ENCODE measurements around the gene WIZ.

Gene WIZ

DNA sequence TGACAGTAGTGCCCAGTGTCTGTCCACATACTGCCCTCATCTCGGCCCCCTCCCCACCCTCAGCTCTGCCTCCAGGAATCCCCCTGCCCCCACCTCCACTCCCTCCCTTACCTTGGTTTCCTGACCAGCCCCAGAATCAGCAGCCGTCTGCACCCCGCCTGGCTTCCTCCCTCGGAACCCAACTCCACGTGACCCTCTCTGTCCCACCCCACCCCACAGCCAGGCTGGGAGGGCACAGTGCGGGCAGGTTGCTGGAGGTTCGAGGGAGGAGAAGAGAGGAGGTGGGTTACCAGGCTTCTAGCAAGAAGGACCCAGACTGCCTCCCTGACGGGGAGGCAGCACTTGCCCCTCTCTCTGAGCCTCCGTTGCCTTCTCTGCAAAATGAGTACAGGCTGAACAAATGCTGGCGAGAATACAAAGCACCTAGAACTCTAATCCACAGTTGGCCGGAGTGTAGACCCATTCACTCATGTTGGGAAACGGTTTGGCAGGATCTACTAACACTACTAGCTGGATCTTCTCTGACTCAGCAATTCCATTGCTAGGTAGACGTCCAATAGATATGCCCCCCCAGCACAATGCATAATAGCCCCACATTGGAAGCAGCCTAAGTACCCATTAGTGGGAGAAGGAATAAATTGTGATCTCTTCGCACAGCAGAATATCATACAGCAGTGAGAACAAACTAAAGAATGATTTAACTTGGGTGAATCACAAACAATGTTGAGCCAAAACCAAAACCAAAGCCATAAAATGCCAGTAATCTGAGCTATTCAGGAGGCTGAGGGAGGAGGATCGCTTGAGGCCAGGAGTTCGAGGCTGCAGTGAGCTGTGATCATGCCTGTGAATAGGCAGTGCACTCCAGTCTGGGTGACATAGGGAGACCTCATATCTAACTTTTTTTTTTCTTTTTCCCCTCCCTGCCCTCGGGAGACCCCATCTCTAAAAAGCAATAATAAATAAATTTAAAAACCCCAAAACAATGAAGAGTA, 14.9 kb upstream of the WIZ start, which contains the start of gene RASAL3:
TSS of gene RASAL3 (minus strand) at position 151 of the 992 bp plus-strand sequence. CDS start 186 bp downstream, outside the sequence.
- DNase-seq, result no peak

DNA sequence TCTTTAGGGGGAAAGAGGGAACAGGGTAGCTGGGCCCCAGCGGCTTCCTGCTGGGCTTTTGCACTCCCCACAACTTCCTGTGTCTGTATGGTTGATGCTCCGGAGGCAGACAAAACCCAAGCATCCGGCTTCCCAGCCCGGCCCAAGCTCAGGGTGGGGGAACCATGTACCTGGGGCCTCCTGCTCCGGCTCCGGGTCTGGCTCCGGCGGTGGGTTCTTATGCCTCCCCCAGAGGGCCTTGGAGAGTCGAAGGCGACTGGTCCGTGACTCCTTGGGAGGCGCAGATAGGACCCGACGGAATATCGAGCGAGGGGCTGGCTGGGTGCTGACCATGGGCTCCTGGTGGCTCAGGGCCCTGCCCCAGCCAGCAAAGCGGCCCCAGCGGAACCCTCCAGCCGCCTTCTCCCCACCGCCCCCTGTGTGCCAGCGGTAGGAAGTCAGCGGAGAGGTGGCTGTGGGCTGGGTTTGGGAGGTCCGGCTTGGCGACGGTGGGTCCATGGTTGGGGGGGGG, 14.2 kb upstream of the WIZ start:
- DNase-seq, result peak; percentile 23

DNA sequence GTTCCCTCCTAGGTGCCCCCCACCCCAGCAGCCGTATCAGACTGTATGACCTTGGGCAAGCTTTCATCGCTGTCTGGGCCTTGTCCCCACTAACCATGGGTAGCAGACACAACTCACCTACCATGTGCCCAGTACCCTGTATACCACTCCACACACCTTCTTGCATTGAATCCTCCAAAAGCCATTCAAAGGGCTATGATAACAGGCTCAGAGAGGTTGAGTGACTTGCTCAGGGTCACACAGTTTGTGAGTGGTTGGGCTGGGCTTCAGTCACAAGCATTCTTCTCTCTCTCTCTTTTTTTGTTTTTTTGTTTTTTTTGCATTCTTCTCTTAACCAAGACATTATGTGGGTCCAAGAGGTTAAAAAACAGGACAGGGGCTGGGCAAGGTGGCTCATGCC, 11.9 kb upstream of the WIZ start:
- DNase-seq, result no peak

DNA sequence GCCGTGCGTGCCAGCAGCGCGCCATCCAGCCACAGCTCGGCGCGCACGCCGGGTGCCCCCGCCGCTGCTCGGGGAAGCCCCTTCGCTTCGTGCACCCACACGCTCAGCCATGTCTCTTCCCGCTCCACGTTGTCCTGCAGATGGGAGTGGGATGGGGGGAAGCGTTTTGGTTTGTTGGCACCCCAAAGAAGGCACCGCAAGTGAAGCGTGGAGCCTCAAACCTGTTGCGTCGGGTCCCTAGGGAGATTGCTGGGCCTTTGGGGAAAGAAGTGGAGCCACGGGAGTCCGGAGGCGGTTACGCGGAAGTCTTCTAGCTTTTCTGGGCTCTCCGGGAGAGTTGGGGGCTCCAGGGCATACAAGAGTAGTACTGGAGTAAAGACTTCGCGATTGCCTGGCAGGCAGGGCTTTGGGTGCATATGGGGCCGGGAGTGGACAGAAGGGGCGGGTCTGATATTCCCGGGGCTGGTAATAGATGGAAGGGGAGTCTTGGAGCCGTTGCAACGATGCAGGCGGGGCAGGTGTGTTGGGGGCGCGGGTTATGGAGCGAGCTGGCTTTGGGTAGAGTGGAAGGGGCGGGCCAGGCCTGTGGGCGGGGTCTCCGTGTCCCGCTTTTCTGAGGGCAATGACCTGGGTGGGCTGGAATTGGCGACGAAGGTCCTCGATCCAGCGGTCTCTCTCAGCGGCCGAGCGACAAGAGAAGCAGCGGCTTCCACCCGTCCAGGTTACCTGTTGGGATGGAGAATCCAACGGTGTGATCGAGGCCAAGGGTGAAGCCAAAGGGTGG, 8.1 kb upstream of the WIZ start:
- no peak for DNase-seq

DNA sequence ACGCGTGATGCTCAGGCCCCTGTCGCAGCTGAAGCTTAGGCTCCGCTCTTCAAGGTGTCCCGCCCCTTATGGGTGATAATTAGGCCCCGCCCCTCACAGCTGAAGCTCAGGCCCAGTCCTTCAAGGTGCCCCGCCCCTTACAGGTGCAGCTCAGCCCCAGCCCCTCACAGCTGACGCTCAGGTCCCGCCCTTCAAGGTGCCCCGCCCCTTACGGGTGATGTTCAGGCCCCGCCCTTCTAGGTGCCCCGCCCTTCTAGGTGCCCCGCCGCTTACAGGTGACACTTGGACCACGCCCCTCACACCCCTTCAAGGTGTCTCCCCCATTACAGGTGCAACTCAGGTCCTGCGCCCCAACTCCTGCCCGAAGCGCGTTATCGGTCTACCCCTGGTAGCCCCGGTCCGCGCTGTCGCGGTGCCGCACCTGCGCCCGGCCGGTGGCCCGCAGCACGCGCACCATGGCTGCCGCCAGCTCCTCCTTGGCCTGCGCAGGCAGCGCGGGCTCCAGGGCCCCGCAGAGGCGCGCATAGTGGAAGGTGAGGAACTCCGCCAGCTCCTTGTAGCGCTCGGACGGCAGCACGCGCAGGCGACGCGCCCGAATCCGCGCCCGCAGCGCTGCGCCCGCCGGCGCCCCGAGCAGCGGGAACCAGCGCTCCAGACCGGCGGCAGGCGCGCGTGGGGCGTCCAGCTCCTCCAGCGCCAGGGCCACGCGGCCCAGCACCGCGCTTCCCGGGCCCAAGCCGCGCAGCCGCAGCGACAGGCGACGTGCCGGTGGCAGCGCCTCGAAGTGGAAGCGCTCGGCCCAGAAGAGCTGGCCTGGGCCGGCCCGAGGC, 7.3 kb upstream of the WIZ start:
- no peak for DNase-seq

DNA sequence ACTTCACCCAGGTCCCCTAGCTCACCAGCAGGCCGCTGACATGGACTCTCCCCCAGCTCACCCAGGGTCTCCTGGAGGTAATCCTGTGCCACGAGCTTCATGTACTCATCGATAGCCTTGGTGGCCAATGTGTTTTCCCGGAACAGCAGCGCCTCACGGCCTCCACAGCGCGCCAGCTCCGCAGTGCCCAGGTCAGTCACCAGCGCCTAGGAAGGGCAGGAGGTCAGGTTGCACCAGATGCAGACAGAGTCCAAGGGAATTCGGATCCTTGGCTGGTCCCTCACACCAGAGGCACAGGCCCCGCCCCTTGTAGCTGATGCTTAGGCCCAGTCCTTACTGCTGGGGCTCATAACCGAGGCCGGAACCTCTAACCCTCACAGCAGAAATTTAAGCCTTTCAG, 6.7 kb upstream of the WIZ start:
- DNase-seq, result no peak

DNA sequence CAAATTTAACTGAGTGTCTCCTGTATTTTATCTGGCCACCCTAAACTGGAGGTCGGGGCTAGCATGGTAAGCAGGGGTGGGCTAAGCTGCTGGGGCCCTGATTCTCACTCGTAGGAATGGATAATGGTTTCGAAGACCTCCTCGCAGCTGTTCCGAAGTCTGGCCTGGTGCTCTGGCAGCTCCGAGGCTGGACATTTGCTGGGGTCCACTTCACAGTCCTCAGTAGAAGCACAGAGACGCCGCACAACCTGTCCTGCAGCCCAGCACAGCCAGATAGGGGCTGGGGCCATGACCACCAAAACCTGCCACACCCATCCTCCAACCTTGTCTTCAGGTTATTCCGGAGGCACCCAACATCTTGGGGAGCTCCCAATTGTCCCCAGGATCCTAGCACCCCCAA, 6.2 kb upstream of the WIZ start:
- no peak for DNase-seq

DNA sequence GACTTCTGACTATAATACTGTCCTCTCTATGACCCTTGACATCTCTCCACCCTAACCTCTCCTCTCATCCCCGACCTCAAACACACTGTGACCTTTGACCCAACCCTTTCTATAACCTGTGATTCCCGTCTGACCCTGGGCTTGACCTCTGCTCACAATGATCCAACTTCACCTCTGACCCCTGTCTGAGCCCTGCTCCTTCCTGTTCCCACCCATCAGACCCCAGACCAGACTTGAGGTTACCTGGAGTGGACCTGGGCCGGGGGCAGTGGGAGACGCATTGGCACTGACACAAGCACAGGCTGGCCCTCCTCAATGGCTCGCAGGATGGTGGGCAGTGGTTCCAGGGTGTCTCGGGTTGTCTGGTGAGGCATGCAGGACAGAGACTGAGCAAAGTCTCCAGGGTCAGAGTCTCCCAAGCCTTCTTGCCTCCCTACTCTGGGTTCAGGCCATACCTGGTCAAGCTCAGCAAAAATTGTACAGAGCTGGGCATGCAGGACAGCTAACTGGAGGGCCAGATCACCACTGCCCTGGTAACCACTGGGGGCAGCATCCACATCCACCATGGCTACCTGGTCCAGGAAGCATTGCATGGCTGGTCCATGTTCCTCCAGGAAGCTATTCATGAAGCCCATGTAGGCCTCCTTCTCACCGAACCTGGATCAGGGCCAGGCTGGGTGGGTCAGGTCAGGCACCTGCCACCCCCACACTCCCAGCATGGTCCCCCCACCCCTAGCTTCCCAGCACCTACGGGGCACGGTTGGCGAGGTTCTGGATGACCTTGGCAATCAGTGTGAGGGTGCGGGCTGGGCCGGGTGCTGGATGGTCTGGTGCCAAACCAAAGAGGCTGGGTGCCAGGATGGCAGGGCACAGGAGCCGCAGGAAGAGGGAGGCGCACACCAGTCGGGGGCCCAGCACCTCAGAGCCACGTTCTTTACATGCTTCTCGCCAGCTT, 4.4 kb upstream of the WIZ start:
- DNase-seq, result no peak

DNA sequence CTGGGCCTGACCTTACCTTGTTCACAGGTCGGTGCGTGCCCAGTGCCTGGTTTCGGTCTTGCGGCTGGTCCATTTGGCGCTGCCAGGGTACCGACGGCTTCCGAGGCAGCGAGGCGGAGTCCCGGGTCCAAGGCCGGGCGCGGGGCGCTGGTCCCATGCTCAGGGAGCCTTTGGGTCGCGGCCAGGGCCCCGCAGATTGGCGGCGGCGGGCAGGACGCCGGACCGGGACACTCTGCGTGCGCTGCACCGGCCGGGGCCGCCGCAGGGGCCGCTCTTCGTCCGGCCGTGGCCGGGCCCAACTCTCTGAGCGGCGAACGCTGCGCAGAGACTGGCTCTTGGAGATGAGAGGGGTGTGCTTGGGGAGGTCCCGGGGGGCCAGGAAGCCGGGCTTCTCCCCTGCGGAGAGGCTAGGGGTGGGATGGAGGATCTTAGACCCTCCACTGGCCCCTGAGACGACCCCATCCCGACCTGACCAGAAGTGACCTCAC, 3.4 kb upstream of the WIZ start:
- no peak for DNase-seq

DNA sequence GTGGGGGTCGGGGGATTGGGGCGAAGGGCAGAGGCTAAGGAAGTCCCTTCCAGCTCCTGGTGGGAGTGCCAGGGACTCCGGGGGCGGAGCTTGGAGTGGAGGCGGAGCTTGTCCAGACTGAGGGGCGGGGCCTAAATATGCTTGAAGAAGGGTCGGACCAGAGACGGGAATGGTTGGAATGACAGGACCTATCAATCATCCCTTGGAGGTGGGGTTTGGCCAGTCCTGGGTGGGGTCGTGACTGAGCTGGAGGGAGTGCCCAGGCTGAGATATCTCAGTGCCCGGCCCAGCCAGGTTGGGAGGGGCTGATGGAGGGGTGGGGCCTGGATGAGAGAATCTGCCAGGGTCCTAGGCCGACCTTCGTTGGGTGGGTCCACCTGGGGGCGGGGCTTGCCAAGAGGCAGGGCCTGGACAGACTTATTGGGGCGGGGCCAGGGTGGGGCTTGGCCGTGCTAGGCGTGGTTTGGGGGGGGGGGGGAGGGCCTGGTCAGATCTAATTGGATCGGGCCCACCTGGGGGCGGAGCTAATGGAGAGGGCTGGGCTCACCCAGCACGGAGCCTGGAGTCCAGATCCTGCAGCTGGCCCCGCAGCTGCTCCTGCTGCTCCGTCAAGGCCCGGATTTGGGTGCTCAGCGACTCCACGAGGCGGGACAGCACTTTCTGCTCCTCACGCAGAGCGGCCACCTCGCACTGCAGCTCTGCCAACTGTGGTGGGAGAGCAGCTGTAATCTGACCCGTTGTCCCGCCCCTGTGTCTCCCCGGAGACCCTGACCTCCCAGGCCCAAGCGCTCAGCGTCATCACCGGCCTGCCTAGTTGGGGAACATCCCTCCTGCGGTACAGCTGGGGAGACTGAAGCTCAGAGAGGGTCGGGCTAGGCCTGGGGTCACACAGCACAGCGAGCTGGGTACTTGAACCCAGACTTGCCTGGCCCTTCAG, 2.6 kb upstream of the WIZ start:
- DNase-seq, result peak; percentile 22

DNA sequence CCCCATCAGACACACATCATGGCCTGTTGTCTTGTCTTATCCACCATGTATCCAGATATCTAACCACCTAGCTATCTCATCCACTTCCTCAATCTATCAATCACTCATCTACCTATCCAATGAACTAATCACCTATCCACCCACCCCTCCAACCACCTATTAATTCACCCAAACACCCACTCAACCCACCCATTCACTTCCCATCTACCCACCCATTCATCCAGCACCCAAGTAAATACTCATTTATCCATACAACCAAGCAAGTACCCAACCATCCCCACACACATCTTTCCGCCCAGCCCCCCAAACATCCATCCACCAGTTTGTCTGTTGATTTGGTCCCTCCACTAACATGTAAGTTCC, 753 bp upstream of the WIZ start:
- DNase-seq, result no peak

DNA sequence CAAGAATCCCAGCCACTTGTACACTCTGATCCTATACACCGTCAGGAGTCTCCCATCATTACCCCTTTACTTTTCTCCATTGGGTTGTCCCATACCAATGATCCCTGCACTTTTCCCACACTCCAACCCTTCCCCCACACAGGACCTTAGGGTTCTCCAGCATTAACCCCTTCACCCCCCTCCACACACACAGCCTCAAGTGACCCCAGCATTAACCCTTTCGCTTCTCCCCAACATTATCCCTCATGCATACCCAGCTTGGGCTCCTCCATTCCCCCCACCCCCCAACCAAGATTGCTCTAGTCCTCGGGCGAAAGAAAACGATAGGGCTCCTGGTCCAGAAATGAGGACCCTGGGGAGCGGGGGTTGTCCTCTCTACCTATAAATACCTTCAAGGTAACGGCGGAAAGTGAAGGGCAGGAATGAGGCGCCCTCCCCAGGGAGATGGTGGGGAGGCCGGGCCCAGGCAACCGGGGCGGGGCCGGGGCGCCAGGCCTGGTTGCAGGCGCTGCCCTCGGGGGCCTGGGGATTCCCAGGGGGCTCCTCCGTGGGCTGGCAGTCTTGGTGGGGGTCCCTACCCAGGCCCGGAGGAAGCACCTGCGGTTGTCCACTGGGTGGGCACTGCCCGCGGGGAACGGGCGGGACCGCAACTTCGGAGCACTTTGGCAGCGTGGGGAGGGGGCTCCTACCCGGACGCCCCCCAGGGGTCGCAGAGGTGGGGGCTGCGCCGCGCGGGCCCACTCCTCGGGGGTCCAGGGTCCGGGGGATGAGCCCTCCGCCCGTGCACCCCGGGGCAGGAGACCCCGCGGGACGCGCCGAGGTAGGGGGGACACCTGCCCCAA, 757 bp downstream of the WIZ start:
- DNase-seq, result no peak

DNA sequence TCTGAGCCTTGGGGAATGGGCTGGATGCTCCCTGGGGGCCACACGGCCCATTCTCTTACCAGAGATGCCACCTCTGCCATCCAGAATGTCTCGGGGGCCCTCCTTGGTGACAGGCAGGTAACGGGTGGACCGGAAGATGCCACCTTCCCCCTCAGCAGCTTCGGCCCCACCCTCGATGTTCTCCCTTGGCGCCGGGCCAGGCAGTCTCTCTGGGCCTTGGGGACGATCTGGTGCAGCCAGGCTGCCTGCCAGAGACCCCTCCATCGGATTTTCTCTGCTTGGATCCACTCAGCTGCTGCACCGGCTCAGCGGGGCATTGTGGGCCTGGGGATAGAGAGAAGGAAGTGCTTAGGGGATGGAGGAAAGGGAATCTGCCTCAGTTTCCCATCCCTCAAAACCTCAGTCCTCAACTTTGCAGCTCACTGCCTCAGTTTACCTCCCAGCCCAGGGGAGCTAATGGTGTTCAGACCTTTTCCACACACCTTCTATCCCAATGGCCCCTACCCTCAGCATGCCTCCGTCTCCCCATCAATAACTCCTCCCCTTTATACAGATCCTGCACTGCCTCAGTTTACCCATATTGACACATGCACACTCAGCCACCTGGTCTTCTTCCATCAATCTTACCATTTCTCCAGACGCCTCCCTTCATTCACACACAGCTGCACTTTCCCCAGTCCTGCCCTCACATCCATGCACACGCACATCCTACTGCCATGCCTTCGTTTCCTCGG, 1.5 kb downstream of the WIZ start:
- DNase-seq, result no peak

DNA sequence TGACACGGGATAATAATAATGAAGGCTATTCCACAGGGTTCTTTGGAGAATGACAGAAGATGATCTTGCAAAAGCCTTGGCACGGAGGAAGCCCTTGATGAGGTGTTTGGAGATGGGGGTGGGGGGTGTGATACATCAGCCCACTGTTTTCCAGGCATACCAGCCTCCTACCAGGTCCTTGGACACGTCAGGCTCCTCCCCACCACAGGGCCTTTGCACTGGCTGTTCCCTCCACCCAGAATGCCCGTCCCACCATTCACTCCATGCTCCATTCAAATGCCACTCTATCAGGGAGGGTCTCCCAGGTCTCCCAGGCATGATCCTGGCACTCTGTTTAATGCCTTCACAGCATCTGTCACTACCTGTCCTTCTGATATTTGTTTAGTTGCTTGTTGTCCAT, 2.7 kb downstream of the WIZ start:
- no peak for DNase-seq

DNA sequence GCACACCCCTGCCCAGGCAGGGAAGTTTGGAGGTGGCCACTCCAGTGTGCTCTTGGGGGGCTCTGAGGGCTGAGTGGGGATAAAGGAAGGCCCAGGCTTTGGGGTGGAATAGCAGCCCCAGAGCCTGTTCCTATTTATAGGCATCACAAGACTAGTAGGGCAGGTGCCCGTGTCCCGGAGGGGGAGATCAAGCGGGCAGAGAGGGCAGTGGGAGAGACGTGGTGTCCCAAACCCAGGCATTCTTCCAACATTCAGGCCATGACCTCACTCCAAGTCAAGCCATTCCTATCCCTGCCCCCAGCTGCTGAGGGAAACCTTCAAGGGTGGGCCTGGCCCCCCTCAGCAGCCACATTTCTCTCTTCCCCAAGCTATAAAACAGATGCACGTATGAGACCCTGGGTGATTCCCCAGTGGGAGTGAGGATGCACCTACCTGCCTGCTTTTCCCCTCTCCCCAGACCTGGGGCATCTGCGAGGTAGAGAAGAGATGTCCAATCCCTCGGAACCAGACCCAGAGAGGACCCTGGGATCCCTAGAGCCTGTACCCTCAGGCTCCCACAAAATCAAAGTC, 3.9 kb downstream of the WIZ start:
- DNase-seq, result no peak

DNA sequence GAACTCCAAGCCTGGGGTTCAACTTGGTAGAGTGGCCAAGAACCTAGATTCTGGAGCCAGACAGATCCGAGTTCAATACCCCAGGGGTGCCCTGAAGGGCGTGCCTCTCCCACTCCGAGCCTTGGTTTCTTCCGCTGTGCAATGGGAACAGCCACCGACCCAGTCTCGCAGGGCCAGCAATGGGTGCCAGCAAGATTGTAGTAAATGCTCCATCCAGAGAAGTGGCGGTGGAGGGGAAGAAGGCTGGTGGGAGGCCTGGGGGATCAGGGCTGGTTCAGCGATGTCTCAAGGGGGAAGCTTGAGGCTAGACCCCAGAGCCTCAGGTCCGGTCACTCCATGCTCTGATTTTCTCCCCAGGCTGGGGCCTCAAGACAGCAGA, 4.5 kb downstream of the WIZ start:
- no peak for DNase-seq

DNA sequence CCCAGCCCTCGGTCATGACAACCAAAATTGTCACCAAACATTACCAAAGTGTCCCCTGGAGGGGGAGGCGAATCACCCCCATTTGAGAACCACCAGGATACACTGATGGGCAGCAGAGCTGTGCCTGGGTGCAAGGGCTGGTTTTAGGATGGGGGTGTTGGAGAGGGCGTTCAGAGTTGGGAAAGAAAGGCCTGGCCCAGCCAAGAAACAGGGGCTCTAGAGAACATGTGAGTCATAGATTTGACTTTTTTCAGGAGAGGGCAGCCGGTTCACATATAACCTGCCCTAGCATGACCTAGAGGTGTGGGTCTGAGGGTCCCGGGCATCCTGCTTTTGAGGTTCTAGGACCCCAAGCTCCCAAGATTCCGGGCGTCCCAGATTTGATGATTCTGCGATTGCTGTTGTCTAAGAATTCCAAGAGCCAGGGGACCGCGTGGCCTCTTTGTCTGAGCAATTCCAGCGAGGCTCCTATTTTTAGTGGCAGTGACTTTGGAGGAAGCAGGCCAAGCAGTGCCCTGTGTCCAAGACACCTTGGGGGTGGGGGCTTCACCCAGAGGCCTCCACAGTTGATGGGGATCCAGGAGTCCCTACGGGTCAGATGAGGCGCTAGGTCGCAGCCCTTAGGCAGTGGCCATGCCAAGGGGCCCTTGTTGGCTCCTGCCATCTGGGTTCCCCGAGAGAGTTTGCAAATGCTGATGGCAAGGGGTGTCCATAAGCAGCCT, 5.1 kb downstream of the WIZ start:
- no peak for DNase-seq

DNA sequence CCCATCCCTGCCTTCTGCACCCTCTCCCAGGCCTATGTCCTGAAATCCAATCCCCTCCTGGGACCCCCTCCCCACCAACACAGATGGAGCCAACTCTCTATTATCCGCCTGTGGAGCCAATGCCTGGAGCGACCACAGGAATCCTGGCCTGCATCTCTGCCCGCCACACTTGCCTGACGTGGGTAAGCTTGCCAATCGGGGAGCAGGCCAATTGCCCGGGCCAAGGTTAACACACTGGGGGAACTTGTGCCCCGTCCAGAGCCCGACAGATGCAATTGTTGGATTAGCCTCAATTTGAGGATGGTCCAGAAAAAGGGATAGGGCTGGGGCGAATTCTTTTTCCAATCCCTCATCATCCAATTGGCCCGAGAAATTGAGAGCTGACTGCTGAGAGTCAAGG, 5.9 kb downstream of the WIZ start:
- DNase-seq, result no peak
